NCI-H1930 (cell line): ENCODE results near the gene SH3GL1.

Experiments
- DNase-seq, 2 experiments: peaks; one replicate each; lab custom pipeline; 2025; lab: John Stamatoyannopoulos, UW

The SH3GL1 gene

DNA sequence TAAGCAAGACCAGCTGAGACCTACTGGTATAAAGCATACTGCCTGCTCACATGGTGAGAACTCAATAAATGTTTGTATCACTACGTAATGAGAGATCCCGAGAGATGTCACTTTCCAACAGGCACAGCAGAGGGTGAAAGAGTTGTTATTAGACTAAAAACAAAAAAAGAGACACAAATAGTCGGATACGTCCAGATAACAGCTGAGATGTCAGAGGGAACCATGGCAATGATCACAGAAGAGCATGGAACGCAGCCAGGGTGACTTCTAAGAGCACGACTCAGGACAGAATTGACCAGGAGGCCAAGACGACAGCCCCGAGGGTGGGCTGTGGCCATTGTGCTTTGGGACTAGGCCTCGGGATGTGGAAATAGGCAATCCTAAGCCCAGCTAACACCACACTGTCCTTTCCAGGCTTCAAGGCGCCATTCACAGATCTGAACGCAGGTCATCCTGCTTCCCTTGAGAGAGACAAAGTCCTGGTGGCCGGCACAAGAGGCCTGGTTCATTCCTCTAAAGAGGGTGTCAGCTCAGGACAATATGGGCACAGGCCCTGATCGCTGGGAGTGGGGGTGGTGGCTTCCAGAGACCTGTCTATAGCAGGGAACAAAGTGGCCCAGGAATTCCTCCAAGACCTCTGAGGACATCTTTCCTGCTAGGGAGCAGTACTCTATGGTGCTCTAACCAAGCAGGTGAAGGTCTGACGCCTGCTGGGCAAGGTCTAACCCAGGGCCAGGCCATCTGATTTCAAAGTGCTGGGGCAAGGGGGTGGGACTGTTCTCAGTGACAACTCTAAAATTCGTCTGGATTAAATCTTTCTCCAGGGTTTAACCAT is 3.2 kb downstream of the SH3GL1 start:
- DNase-seq: no peak

DNA sequence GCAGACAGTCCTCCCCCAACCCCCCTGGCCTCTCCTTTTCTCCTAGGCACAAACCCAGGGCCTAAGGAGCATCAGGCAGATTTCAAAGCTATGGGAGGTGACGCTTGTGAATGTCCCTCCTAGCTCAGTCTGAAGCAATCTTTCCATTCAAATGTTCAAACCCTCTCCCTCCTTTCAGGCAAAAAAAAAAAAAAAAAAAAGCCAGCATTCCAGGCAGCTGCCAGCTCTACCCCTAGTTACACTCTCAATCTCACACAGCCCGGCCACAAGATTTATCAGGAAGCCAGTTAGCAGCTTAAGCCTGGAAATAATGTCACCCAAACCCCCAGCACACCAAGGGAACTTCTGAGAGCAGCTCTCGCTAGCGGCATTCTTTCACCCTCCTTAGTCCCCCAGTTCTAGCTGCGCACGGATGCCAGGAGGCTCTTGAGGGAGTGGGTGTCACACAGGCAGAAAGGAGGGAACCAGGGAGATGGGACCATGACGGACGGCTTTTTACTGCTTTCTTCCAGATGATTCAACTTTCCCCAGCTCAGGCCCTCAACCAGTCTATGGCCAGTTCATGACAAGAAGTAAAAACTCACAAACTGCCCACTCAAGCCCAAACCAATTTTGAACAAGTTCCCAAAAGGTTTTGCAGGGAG is 6.3 kb downstream of the SH3GL1 start:
- DNase-seq: no peak

GRCh38 chr19:4391701-4392483 is 8.5 kb downstream of the SH3GL1 start:
- no peak for DNase-seq

- no peak for DNase-seq
Measured at GRCh38 chr19:4391306-4391693, 9.0 kb downstream of the SH3GL1 start.

DNA sequence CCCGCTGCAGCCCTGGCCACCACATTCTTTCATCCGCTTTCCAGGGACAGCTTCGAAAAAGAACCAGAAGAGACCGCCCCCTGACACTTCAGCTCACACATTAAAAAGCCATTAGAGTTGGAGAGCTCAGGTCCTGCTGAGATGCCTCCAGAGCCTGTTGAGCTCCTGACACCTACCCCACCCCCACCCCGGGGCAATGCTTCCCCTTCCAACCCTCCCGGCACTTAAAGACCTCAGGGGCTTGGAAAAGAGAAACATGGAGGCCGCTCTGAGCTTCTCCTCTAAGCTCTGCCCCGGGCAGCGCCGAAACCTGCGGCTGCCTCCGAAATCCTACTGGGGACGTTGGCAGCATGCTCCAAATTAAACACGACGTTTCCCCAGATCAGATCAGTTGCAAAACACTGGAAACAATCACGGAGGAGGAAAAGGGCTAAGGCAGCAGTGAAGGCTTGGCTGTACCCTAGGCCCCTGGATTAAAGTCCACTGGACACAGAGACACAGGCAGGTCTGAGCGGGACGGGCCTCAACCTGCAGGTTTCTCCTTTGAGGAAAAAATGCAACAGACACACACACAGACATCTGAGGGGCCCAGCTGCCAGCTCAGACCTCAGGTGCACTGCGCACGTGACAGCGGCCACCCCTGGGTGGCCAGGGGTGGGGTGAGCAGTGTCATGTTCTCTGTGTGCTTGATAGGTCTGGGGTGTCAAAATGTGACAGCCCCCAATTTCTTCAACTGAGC is 9.6 kb downstream of the SH3GL1 start:
- no peak for DNase-seq

DNA sequence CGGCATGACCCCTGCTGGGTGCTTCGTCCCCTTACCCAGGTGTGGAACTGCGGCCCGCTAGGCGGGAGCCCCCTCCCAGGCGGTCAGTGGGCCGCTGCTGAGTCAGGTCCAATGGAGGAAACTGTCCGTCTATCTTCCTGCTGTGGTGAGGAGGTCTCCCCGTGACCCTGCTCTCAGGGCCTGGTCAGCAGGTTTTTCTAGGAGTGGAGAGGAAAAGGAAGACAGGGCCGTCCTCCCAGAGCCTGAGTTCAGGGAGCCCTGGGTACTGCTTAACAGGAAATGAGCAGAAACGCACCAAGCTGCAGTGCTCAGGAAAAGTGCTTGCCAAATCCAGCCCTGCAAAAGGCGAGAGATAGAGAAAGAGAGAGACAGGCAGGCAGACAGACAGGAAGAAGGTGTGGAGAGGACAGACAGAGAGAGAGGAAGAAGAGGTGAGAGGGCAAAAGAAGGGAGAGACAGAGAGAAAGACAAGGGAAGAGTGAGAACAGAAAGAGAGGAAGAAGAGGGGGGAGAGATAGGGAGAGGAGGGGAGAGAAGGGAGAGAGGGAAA is 10.3 kb downstream of the SH3GL1 start:
- DNase-seq: no peak

GRCh38 chr19:4389511-4390016 is 10.8 kb downstream of the SH3GL1 start:
- no peak for DNase-seq

DNA sequence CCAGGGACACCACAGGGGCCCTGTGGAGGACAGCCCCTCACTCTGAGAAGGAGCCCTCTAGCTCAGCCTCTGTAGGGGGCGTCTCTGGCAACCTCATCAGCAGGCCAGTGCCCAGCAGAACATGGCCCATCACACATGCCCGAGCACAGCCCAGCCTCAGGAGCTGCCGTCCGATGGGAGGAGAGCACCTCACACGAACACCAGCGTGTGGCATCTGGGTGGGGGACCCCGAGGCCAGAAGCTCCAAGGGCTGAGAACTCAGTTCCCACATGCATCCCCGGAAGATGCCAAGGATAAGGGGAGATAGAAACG is 11.3 kb downstream of the SH3GL1 start:
- no peak for DNase-seq

DNA sequence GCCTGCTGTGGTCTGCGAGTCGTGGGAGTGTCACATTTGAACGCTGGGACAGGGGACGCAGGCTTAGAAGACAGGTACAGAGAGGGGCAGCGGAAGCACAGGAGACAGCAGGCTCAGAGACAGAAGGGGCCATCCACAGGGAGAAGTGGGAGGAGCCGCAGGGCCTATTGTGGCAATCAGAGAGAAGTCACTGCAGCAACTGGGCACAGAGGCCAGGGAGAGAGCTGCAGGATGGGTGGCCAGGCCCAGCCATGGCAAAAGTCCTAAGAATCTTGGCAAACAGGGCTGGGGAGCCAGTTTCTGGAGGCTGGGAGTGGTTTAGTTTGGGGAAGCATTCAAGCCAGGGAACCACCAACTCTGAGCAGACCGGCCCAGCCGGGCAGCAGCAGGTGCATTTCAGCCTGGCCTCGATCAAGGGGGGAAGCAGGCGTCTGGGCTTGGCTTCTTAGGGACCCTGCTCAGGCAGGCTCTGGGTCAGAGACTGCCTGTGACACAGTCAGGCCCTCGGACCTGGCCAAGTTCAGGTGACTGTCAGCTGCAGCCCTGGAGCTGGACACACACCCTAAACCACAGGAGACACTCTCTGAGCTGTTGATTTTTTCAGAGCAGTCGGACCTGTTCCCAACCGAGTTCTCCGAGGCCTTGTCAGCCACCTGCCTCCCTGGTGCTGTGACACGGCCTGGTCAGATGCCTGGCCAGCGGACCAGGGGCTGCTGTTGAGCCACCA is 11.8 kb downstream of the SH3GL1 start:
- no peak for DNase-seq

- DNase-seq: no peak
Measured at GRCh38 chr19:4386041-4386782, 14.1 kb downstream of the SH3GL1 start.

DNA sequence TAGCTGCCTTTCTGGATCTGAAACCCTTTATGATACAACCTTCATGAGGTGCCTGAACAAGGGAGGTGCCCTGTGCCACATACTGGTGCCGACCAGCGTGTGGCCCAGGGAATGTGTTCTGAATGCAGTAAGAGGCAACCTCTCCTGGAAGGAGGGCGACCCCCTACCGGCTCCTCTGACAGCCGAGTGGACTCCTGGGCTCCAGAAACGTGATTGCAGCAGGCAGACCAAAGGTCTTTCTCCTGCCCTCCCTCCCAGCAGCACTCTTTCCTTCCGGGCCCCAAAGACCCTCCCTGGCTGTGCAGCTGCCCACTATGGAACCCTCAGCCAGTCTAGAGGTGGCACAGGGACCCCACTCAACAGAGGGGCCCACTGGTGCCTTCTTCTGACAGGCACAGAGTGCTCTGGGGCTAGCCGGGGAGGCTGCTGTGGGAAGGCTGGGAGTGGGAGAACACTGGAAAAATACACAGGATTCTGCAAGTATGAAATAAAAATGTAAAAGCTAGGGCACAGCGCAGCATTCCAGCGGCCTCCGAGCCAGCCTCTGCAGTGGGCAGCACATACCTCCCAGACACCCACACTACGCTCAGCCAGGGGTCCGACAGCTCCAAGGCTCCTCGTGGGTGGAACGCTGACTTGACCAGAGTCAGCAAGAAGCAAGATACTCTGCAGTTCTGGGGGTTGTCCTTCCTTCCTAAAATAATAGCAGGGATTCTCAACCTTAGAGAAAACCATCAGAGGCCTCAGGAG is 14.9 kb downstream of the SH3GL1 start:
- no peak for DNase-seq

GRCh38 chr19:4380254-4380727 is 20.1 kb downstream of the SH3GL1 start:
- DNase-seq: no peak

GRCh38 chr19:4379383-4380253 is 20.7 kb downstream of the SH3GL1 start:
- no peak for DNase-seq

GRCh38 chr19:4378886-4379285 is 21.5 kb downstream of the SH3GL1 start:
- DNase-seq: no peak

GRCh38 chr19:4376991-4377781 is 23.2 kb downstream of the SH3GL1 start:
- DNase-seq: no peak

GRCh38 chr19:4376671-4376990 is 23.7 kb downstream of the SH3GL1 start:
- DNase-seq: no peak

DNA sequence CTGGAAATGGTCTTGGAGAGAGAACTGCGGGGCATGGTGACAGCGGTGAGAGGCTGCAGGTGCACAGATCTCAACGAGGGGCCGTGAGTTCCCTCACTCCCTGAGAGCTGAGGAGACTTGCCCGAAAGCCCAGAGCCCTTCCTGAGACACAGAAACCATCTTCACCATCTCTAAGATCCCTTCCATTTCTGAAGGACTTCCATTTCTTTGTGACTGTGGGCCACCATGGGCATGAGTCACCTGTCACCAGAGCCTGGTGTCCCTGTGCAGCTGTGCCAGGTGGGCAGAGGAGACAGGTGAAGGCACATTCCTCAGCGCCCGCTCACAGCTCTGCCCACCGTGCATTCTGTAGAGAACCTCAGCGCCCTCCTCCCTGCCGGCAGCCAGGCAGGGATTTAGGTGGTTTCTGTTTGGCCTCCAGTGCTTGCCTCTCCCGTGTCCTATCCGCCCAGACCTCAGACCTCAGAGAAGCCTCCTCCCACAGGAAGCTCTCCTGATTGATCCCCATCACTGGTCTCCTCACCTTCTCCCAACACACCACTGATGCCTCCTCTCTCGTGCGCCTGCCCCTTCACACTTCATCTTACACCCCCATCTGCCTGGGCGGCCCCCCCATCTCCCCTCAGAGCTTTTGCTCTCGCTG is 24.2 kb downstream of the SH3GL1 start:
- DNase-seq: no peak
